ENCODE data around the gene CILP2. TPM values are rescaled to one million over a fixed set of nuclear protein-coding genes. Genes with fewer than 3 reads are reported as not detected.

The CILP2 gene
- total and polyA plus RNA-seq, 7 experiments from 2014 or later, result 0.27 to 0.69 (median 0.49) TPM; not detected in 1

GRCh38 chr19:19584356-19584755 lies 46.3 kb downstream of the CILP2 start:
- H3K27ac Mint-ChIP-seq, result peak overlapping the region in 1 of 9 donors; percentile 40
- H3K9me3 Mint-ChIP-seq, result no peaks in the 10 kb centered on the region
- H3K4me3 Mint-ChIP-seq, result no peak overlapping the region
- H3K27me3 Mint-ChIP-seq, result no peaks in the 10 kb centered on the region
- ChIA-PET CTCF (interaction anchor here (1.7 kb wide), 1 partner anchor 31 kb away, joined by 5 read pairs; no protein-coding TSS in a partner anchor), POLR2A (no interaction called here)
- intact Hi-C loops (cut with micrococcal nuclease), result no loop called here
- Histone ChIP-seq H3K27ac (ENCODE audit: low read depth, low read length) (no peak overlapping the region), H3K27me3 (ENCODE audit: control insufficient read depth in 2 of 2, insufficient read depth in 2 of 2, low read length in 2 of 2) (no peaks in the 10 kb centered on the region), H3K9me3 (ENCODE audit: control insufficient read depth in 2 of 3, low read length in 3 of 3) (no peaks in the 10 kb centered on the region), H3K4me1 (ENCODE audit: control insufficient read depth in 2 of 2, insufficient read depth in 2 of 2, low read length in 2 of 2) (no peaks in the 10 kb centered on the region), H3K36me3 (ENCODE audit: control insufficient read depth in 2 of 3, insufficient read depth in 3 of 3, low read length in 3 of 3) (no peaks in the 10 kb centered on the region), H3K4me3 (ENCODE audit: low read length) (no peak overlapping the region)
- DNase-seq (no peak), ATAC-seq (no peak)
- peaks cover 15 to 59% (median 37%) of the 10 kb centered on the region in 7 donors for H3K4me1 Mint-ChIP-seq
- peaks cover 0 to 32% (median 10%) of the 10 kb centered on the region in 5 donors for H3K36me3 Mint-ChIP-seq

GRCh38 chr19:19587771-19588170 lies 49.7 kb downstream of the CILP2 start:
- CTCF ChIA-PET, result interaction anchor here (1.2 kb wide), 1 partner anchor 19 kb away, joined by 3 read pairs; no protein-coding TSS in a partner anchor
- POLR2A ChIA-PET, result interaction anchor here (0.7 to 7.8 kb wide), 4 partner anchors 9 to 81 kb away, joined by 3 to 49 read pairs (median 8); partner anchors contain the start of gene ZNF101
- ATAC-seq, result no peak
- intact Hi-C loops (cut with micrococcal nuclease), result no loop called here
- peaks cover 17 to 30% of the 10 kb centered on the region in 2 donors for H3K4me1 ChIP-seq (ENCODE audit: control insufficient read depth in 2 of 2, insufficient read depth in 2 of 2, low read length in 2 of 2)
- H3K27ac ChIP-seq (ENCODE audit: low read depth, low read length), result no peak overlapping the region
- H3K27ac Mint-ChIP-seq, result peak overlapping the region in 3 of 9 donors; percentile 83 to 89 (median 84)
- peaks cover 25 to 62% (median 40%) of the 10 kb centered on the region in 7 donors for H3K4me1 Mint-ChIP-seq
- peaks cover 0 to 42% (median 10%) of the 10 kb centered on the region in 5 donors for H3K36me3 Mint-ChIP-seq
- no peaks in the 10 kb centered on the region for H3K9me3 Mint-ChIP-seq
- H3K27me3 Mint-ChIP-seq, result no peaks in the 10 kb centered on the region
- no peaks in the 10 kb centered on the region for H3K9me3 ChIP-seq (ENCODE audit: control insufficient read depth in 2 of 3, low read length in 3 of 3)
- peak overlapping the region in 2 of 10 donors; percentile 34 to 58 for H3K4me3 Mint-ChIP-seq
- no peak for DNase-seq
- H3K27me3 ChIP-seq (ENCODE audit: control insufficient read depth in 2 of 2, insufficient read depth in 2 of 2, low read length in 2 of 2), result no peaks in the 10 kb centered on the region
- H3K36me3 ChIP-seq (ENCODE audit: control insufficient read depth in 2 of 3, insufficient read depth in 3 of 3, low read length in 3 of 3), result peaks cover 0 to 8% (median 0%) of the 10 kb centered on the region in 3 experiments
- no peak overlapping the region for H3K4me3 ChIP-seq (ENCODE audit: low read length)

GRCh38 chr19:19588546-19588945 lies 50.5 kb downstream of the CILP2 start:
- peaks cover 23 to 66% (median 43%) of the 10 kb centered on the region in 7 donors for H3K4me1 Mint-ChIP-seq
- no peak overlapping the region for H3K4me3 ChIP-seq (ENCODE audit: low read length)
- DNase-seq (no peak), ATAC-seq (no peak)
- peaks cover 0 to 16% (median 0%) of the 10 kb centered on the region in 3 experiments for H3K36me3 ChIP-seq (ENCODE audit: control insufficient read depth in 2 of 3, insufficient read depth in 3 of 3, low read length in 3 of 3)
- peak overlapping the region in 6 of 9 donors; percentile 26 to 89 (median 72) for H3K27ac Mint-ChIP-seq
- intact Hi-C loops (cut with micrococcal nuclease), result no loop called here
- ChIA-PET CTCF (no interaction called here), POLR2A (interaction anchor here (0.6 to 7.8 kb wide), 3 partner anchors 11 to 39 kb away, joined by 3 to 49 read pairs (median 5); no protein-coding TSS in a partner anchor)
- H3K9me3 ChIP-seq (ENCODE audit: control insufficient read depth in 2 of 3, low read length in 3 of 3), result no peaks in the 10 kb centered on the region
- no peaks in the 10 kb centered on the region for H3K27me3 ChIP-seq (ENCODE audit: control insufficient read depth in 2 of 2, insufficient read depth in 2 of 2, low read length in 2 of 2)
- H3K9me3 Mint-ChIP-seq, result no peaks in the 10 kb centered on the region
- H3K27ac ChIP-seq (ENCODE audit: low read depth, low read length), result no peak overlapping the region
- H3K27me3 Mint-ChIP-seq, result no peaks in the 10 kb centered on the region
- peak overlapping the region in 6 of 10 donors; percentile 13 to 65 (median 18) for H3K4me3 Mint-ChIP-seq
- H3K36me3 Mint-ChIP-seq, result peaks cover 3 to 47% (median 10%) of the 10 kb centered on the region in 5 donors
- peaks cover 17 to 30% of the 10 kb centered on the region in 2 donors for H3K4me1 ChIP-seq (ENCODE audit: control insufficient read depth in 2 of 2, insufficient read depth in 2 of 2, low read length in 2 of 2)

- no peaks in the 10 kb centered on the region for H3K27me3 Mint-ChIP-seq
- H3K27ac Mint-ChIP-seq, result peak overlapping the region; percentile 10 to 89 (median 71)
- H3K36me3 Mint-ChIP-seq, result peaks cover 0 to 48% (median 10%) of the 10 kb centered on the region in 5 donors
- ATAC-seq (peak; percentile 89), DNase-seq (peak in 2 of 9 donors; percentile 66 to 67)
- Histone ChIP-seq H3K9me3 (ENCODE audit: control insufficient read depth in 2 of 3, low read length in 3 of 3) (no peaks in the 10 kb centered on the region), H3K36me3 (ENCODE audit: control insufficient read depth in 2 of 3, insufficient read depth in 3 of 3, low read length in 3 of 3) (peaks cover 0 to 18% (median 0%) of the 10 kb centered on the region in 3 experiments), H3K4me3 (ENCODE audit: low read length) (no peak overlapping the region), H3K4me1 (ENCODE audit: control insufficient read depth in 2 of 2, insufficient read depth in 2 of 2, low read length in 2 of 2) (peaks cover 17 to 30% of the 10 kb centered on the region in 2 donors), H3K27ac (ENCODE audit: low read depth, low read length) (peak overlapping the region; percentile 54), H3K27me3 (ENCODE audit: control insufficient read depth in 2 of 2, insufficient read depth in 2 of 2, low read length in 2 of 2) (no peaks in the 10 kb centered on the region)
- ChIA-PET POLR2A (interaction anchor here (0.6 to 7.8 kb wide), 5 partner anchors 12 to 71 kb away, joined by 3 to 49 read pairs (median 3); no protein-coding TSS in a partner anchor), CTCF (interaction anchor here (1.3 kb wide), 1 partner anchor 14 kb away, joined by 4 read pairs; no protein-coding TSS in a partner anchor)
- H3K4me3 Mint-ChIP-seq, result peak overlapping the region in 5 of 10 donors; percentile 12 to 81 (median 21)
- intact Hi-C loops (cut with micrococcal nuclease), result loop anchor here (1.0 to 5.0 kb wide), 4 partner anchors 11 to 36 kb away; partner anchors contain the start of gene LPAR2 (in 1 of the 2)
- H3K4me1 Mint-ChIP-seq, result peaks cover 25 to 74% (median 54%) of the 10 kb centered on the region in 7 donors
- H3K9me3 Mint-ChIP-seq, result no peaks in the 10 kb centered on the region
Observed at GRCh38 chr19:19591133-19591825, 53.2 kb downstream of the CILP2 start.

- H3K36me3 Mint-ChIP-seq, result peaks cover 0 to 55% (median 10%) of the 10 kb centered on the region in 5 donors
- H3K9me3 Mint-ChIP-seq, result no peaks in the 10 kb centered on the region
- no peaks in the 10 kb centered on the region for H3K27me3 Mint-ChIP-seq
- Histone ChIP-seq H3K4me1 (ENCODE audit: control insufficient read depth in 2 of 2, insufficient read depth in 2 of 2, low read length in 2 of 2) (peaks cover 24 to 36% of the 10 kb centered on the region in 2 donors), H3K9me3 (ENCODE audit: control insufficient read depth in 2 of 3, low read length in 3 of 3) (no peaks in the 10 kb centered on the region), H3K36me3 (ENCODE audit: control insufficient read depth in 2 of 3, insufficient read depth in 3 of 3, low read length in 3 of 3) (peaks cover 0 to 18% (median 0%) of the 10 kb centered on the region in 3 experiments), H3K27ac (ENCODE audit: low read depth, low read length) (no peak overlapping the region), H3K4me3 (ENCODE audit: low read length) (no peak overlapping the region), H3K27me3 (ENCODE audit: control insufficient read depth in 2 of 2, insufficient read depth in 2 of 2, low read length in 2 of 2) (no peaks in the 10 kb centered on the region)
- ATAC-seq (no peak), DNase-seq (no peak)
- POLR2A ChIA-PET, result interaction anchor here (0.9 to 7.8 kb wide), 4 partner anchors 10 to 1311 kb away, joined by 3 to 49 read pairs (median 4); partner anchors contain the start of gene JUND
- H3K4me3 Mint-ChIP-seq, result no peak overlapping the region
- H3K27ac Mint-ChIP-seq, result peak overlapping the region in 6 of 9 donors; percentile 42 to 89 (median 56)
- intact Hi-C loops (cut with micrococcal nuclease), result loop anchor here in 1 of 2 donors (5.0 kb wide), 1 partner anchor 35 kb away; the partner anchor contains the start of gene LPAR2
- CTCF ChIA-PET, result interaction anchor here (1.3 kb wide), 1 partner anchor 12 kb away, joined by 4 read pairs; no protein-coding TSS in a partner anchor
- H3K4me1 Mint-ChIP-seq, result peaks cover 30 to 79% (median 64%) of the 10 kb centered on the region in 7 donors
Observed at GRCh38 chr19:19592690-19593089, 54.6 kb downstream of the CILP2 start.

- Mint-ChIP-seq H3K36me3 (peaks cover 0 to 49% (median 10%) of the 10 kb centered on the region in 5 donors), H3K27ac (peak overlapping the region in 3 of 9 donors; percentile 22 to 84 (median 77)), H3K4me3 (peak overlapping the region in 1 of 10 donors; percentile 31), H3K9me3 (no peaks in the 10 kb centered on the region), H3K4me1 (peaks cover 31 to 78% (median 66%) of the 10 kb centered on the region in 7 donors), H3K27me3 (no peaks in the 10 kb centered on the region)
- ChIA-PET POLR2A (interaction anchor here (0.7 to 7.8 kb wide), 2 partner anchors 9 to 22 kb away, joined by 4 to 49 read pairs; no protein-coding TSS in a partner anchor), CTCF (interaction anchor here (0.6 to 1.0 kb wide), 2 partner anchors 10 to 35 kb away, joined by 3 read pairs; no protein-coding TSS in a partner anchor)
- DNase-seq (no peak), ATAC-seq (no peak)
- Histone ChIP-seq H3K4me1 (ENCODE audit: control insufficient read depth in 2 of 2, insufficient read depth in 2 of 2, low read length in 2 of 2) (peaks cover 36 to 50% of the 10 kb centered on the region in 2 donors), H3K27me3 (ENCODE audit: control insufficient read depth in 2 of 2, insufficient read depth in 2 of 2, low read length in 2 of 2) (no peaks in the 10 kb centered on the region), H3K9me3 (ENCODE audit: control insufficient read depth in 2 of 3, low read length in 3 of 3) (no peaks in the 10 kb centered on the region), H3K36me3 (ENCODE audit: control insufficient read depth in 2 of 3, insufficient read depth in 3 of 3, low read length in 3 of 3) (peaks cover 0 to 18% (median 0%) of the 10 kb centered on the region in 3 experiments), H3K27ac (ENCODE audit: low read depth, low read length) (no peak overlapping the region), H3K4me3 (ENCODE audit: low read length) (no peak overlapping the region)
- intact Hi-C loops (cut with micrococcal nuclease), result loop anchor here in 1 of 2 donors (5.0 kb wide), 1 partner anchor 33 kb away; the partner anchor contains the start of gene LPAR2
Observed at GRCh38 chr19:19594381-19594780, 56.3 kb downstream of the CILP2 start.

All from naive thymus-derived CD4-positive, alpha-beta T cell (primary cell).